NB4 (cell line): ENCODE data around the gene CCDC38.

Experiments
- DNase-seq: peaks from one replicate; pipeline ENCODE4 v3.0.0; 2010; ENCODE audit warnings: low read depth
- H3K4me3 ChIP-seq: one replicate; pipeline ENCODE4 v1.5.1; 2011; ENCODE audit warnings: mild to moderate bottlenecking, low read depth, low read length, moderate library complexity
- CTCF ChIP-seq: IDR thresholded peaks from one replicate; pipeline ENCODE4 v1.5.1; 2012; ENCODE audit warnings: low read depth, low read length
- MAX ChIP-seq: IDR thresholded peaks from 2 replicates; pipeline ENCODE4 v1.6.1; 2011; ENCODE audit warnings: low read depth, low read length
- MYC ChIP-seq: IDR thresholded peaks from 2 replicates; pipeline ENCODE4 v1.6.1; 2011; ENCODE audit warnings: low read depth, low read length
- POLR2A ChIP-seq: IDR thresholded peaks from 2 replicates; pipeline ENCODE4 v1.6.1; 2011; ENCODE audit warnings: mild to moderate bottlenecking; ENCODE audit not compliant: insufficient read length; ENCODE audit errors: extremely low read depth

Gene CCDC38

GRCh38 chr12:95836630-95837239 is 105.7 kb downstream of the CCDC38 start:
- no peak overlapping the region for H3K4me3 ChIP-seq
- no peak for TF ChIP-seq CTCF
- no peak for TF ChIP-seq POLR2A
- TF ChIP-seq MAX: no peak
- no peak for TF ChIP-seq MYC
- DNase-seq: no peak

- TF ChIP-seq CTCF (no peak), POLR2A (no peak), MYC (no peak), MAX (no peak)
- H3K4me3 ChIP-seq: no peak overlapping the region
- DNase-seq: no peak
Measured at GRCh38 chr12:95836185-95836609, 106.2 kb downstream of the CCDC38 start.

GRCh38 chr12:95834572-95834971 is 107.8 kb downstream of the CCDC38 start:
- TF ChIP-seq MYC (no peak), MAX (no peak), CTCF (no peak), POLR2A (no peak)
- DNase-seq: no peak
- H3K4me3 ChIP-seq: no peak overlapping the region

- H3K4me3 ChIP-seq: no peak overlapping the region
- DNase-seq: no peak
- TF ChIP-seq CTCF: no peak
- no peak for TF ChIP-seq MAX
- no peak for TF ChIP-seq POLR2A
- no peak for TF ChIP-seq MYC
Measured at GRCh38 chr12:95830335-95831089, 111.9 kb downstream of the CCDC38 start.

GRCh38 chr12:95829395-95829794 is 113.0 kb downstream of the CCDC38 start:
- TF ChIP-seq POLR2A (no peak), CTCF (no peak), MAX (no peak), MYC (no peak)
- H3K4me3 ChIP-seq: no peak overlapping the region
- DNase-seq: no peak
